Stimulated activated CD4-positive, alpha-beta T cell treated with anti-CD3 and anti-CD28 coated beads, Interleukin-12 subunit alpha, Interleukin-12 subunit beta, amount 100 ng/mL, for 24 hours (primary cell): Measurements from ENCODE around the gene NAIF1.
"Not testable (repeated sequence)": the region's sequence is repeated elsewhere in the genome, so short reads cannot be mapped to it uniquely, and the experiment has no call there.

Experiments used
- DNase-seq, 2 experiments: peaks; one replicate each; pipeline ENCODE4 v3.0.0-alpha.2; 2020; ENCODE audit warnings: low read depth in 2 of 2

Gene NAIF1

DNA sequence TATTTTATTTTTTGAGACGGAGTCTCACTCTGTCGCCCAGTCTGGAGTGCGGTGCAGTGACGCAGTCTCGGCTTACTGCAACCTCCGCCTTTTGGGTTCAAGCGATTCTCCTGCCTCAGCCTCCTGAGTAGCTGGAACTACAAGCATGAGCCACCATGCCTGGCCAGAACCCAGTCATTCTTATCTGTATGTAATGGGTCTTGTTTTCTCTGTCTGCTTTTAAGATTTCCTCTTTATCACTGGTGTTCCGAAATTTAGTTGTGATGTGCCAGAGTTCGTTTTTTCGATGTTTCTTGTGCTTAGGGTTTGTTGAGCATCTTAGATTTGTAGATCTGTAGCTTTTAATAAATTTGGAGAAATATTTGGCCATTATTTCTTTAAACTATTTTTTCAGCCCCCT lies 20.1 kb upstream of the NAIF1 start:
- DNase-seq: no peak

DNA sequence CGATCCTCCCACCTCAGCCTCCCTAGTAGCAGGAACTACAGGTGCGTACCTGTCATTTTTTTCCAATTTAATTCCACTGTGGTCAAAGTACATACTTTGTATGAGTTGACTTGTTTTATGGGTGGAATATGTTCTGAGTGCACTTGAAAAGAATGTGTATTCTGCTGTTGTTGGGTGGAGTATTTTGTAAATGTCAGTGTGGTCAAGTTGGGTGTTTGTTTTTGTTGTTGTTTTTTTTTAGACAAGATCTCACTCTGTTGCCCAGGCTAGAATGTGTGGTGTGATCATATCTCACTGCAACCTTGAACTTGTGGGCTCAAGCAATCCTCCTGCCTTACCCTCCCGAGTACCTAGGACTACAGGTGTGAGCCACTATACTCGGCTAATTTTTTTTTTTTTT lies 18.8 kb upstream of the NAIF1 start:
- no peak for DNase-seq

- DNase-seq: no peak
Measured at GRCh38 chr9:128084746-128085145, 17.6 kb upstream of the NAIF1 start.

DNA sequence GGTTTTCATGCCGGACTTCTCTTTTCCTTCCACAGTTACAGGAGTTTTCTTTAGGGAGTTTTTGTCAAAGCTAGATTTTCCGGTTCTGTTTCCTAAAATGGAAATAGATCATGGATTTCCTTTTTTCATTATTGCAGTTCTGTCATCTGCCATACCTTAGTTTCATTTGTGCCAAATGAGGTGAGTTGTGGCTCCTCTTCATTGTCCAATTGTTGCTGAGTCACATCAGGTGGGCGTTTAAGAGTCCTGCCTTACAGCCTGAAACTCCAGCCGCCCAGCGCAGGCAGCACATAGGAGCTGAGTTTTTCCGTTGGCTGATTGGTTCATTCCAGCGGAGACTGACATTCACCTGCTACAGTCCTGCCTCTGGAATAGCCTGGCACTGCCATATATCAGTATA lies 15.0 kb upstream of the NAIF1 start:
- DNase-seq: no peak

GRCh38 chr9:128081056-128081455 lies 13.9 kb upstream of the NAIF1 start:
- DNase-seq: no peak

- no peak for DNase-seq
Measured at GRCh38 chr9:128080206-128080605, 13.1 kb upstream of the NAIF1 start.

GRCh38 chr9:128078504-128079434 lies 11.6 kb upstream of the NAIF1 start:
- no peak for DNase-seq

DNA sequence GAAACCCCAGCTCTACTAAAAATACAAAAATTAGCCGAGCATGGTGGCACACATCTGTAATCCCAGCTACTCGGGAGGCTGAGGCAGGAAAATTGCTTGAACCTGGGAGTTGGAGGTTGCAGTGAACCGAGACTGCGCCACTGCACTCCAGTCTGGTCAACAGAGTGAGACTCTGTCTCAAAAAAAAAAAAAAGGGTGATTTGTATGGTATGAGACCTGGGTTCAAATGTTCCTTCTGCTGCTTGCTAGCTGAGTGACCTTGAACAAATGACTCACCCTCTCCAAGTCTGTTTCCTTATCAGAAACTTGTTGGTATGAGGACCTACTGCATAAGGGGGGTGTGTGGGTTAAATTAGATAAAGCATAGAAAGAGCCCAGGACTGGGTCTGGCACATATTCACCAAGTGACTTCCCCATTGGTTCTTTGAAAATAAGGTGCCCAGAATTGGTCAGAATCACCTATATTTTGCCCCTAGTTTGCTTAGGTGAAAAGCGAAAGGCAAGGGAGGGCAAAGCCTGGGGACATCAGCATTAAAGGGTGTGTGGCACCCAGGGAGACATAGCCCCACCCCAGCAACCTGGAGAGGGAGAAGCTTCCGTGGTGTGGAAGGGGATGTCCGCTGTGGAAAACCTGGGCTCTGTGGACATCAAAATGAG lies 10.9 kb upstream of the NAIF1 start:
- no peak for DNase-seq

- DNase-seq: no peak
Measured at GRCh38 chr9:128073253-128073886, 6.2 kb upstream of the NAIF1 start.

DNA sequence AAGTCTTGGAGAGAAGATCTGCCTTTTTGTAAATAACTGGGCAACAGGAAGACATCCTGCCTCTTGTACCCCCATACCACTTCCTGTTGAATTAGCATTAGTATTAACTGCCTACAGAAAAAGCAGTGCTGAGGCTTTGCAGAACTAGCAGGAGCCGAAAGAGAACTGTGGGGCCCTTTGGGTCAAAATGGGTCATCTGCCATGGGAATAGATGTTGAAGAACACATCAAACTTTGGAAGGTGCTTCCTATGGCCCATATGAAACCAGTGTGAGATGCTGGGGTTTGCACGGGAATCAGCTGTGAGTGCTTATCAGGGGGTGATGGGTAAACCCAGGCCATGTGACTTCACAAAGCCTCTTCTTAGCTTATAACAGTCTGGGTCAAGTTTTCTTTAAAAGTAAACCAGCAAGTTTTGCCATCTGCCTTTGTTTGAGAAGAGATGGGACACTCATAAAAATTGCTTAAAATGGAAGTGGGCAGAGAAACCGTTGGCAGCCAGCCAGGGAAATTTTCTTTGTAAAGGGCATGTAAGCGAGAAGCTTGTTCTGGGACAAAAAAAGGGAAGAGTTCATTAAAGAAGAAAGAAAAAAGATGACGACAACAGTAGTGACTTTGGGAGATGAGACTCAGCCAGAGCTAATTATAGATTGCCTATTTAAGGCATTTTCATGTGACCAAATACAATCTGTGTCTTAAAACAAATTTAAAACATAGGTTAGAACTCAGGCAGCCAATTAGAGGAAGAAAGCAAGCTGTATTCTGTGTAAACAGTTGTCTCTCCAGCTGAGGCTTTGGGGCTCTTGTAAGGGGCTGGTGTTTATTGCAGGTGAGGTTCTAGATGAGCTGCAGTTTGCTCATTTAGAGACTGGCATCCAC lies 5.3 kb upstream of the NAIF1 start:
- peak in 1 of 2 experiments; percentile 39 for DNase-seq

GRCh38 chr9:128071475-128071874 lies 4.4 kb upstream of the NAIF1 start:
- not testable (repeated sequence) for DNase-seq

GRCh38 chr9:128070874-128071273 lies 3.8 kb upstream of the NAIF1 start:
- DNase-seq: no peak

DNA sequence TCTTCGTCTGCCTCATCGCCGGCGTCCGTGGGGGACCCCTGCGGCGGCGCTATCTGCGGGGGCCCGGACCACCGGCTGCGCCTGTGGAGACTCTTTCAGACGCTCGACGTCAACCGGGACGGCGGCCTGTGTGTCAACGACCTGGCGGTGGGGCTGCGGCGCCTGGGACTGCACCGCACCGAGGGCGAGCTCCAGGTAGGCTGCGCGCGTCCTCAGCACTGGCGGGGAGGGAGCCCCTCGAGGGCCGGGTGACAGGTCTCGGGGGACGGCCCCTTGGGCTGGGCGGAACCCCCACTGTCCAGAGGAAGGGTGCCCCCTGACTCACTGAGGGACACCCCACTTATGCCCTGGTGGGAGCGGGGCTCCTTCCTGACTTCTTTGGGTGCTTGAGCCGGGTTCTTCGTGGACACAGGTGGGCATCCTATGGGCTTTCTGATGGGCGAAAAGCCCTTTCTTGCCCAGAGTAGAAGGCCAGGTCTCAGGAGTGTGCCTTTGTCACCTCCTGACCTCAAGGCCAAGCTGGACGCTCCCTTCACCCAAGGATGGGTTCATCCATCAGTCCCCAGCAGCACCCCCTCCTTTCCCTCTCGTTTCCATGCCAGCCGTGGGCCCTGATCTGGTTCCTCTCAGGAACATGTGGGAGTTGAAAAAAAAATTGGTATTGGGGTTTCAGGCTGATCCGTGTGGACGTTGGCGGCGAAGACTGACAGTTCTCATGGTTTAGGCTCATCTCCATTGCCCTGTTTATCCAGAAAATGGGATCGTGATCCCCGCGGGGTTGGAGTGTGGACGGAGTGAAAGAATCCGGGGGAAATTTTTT lies 1.5 kb upstream of the NAIF1 start:
- peak in 1 of 2 experiments; percentile 20 for DNase-seq

DNA sequence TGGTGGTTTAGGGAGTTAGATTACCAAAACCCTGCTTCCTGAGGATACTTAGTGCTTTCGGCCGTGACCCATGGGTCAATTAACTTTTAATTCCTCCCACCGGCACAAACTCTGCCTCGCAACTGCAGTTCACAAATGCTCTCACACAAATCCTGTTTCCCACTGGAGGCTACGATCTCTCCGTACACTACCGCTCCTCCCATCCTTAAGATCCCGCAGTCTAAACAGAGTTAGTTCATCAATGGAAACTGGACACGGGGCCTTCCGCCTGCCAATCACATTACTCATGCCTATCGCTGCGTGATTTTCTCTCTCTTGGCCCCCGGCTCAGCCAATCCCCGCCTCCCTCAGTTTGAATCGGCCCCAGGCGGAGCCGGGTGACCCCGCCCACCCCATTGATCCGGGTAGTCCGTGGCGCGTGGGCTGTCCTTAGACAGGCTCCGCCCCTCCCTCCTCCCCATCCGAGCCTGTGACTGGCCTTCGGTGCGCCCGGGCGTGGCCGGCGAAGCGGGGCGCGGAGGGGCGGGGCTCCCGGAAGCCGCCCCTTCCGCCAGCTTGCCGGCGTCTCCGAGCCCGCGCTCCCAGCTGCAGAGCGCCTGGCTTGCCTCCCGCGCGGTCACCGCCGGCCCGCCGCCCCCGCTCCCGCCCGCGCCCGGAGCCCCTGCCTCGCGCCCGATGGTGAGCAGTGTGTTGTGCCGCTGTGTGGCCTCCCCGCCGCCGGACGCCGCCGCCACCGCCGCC lies 695 bp upstream of the NAIF1 start, which contains the start of gene SLC25A25:
Gene SLC25A25, plus strand, starts transcription at position 588 of the 741 bp plus-strand sequence. Its CDS starts 88 bp downstream, at position 676.
- DNase-seq: peak; percentile 99 to 100

- no peak for DNase-seq
Measured at GRCh38 chr9:128065907-128066712, 1.0 kb downstream of the NAIF1 start.

DNA sequence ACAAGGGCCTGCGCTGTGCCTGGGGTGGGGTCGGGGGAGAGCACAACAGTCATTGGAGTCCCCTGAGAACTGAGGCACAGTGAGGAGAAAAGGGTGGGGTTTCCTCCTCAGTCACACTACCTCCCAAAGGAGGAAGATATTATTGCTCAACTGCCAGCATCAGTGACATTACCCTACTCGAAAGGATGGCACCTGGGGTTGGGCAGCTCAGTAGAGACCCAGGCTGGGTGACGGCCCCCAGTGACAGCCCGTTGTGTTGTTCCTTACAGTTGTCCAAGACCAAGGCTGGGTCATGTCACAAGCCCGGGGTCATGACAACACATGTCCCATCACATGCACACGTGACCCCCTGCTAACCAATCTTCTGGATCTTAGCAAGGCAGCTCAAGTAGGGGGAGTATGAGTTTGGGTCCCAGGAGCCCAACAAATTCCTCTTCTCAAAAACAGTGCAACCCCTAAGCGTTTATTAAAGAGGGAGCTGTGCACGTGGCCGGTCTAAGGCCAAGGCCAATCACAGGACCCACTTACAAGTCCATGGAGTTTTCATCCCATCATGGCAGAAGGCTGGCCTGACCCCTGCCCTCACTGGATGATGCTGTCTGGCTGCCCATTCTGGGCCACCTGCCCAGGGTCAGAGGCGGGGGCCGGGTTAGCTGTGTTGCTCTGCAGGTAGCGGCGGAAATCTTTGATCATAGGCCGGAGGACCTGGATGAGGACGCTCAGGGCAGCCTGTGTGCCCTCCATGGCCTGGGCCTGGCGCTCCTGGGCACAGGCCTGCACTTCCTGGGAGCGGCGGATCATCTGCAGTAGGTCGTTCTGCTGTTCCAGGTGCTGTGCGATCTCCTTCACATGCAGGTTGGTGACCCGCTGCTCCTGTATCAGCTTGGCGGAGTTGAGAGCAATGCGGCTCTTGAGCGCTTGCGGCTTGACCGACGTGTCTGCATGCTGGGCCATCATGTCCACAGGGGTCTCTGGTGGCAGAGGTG lies 4.0 kb downstream of the NAIF1 start:
- DNase-seq: no peak

DNA sequence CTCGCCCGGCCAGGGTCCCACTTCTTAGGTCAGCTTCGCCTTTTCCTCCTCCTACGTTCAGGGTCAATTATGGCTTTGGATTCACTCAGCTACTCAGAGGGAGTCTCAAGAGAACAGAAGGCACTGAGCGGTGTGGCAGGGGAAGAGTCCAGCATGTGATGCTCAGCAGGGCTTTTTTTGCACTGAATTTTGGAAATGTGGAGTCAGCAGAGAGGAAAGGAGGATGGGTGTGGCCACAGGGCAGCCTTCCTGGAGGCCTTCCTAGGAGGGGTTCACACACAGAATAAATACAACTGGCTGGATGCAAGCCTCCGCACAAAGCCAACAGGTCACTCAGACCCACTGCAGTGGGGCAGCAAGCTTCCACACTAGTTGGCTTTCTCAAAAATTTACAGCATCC lies 4.8 kb downstream of the NAIF1 start:
- DNase-seq: no peak
